GM18951 (cell line): ENCODE data around the gene ZSWIM7.

ENCODE experiments used
- POLR2A ChIP-seq: IDR thresholded peaks from 4 replicates; pipeline ENCODE4 v1.6.1; 2011; ENCODE audit warnings: mild to moderate bottlenecking; ENCODE audit not compliant: insufficient read length, insufficient read depth; ENCODE audit errors: extremely low read depth
- in situ Hi-C: fragments of 300-500 bp; cut with MboI; formaldehyde crosslinking; loops from one replicate; pipeline ENCODE4 v1.12.0; 2022; ENCODE audit warnings: low sequenced_read_pairs, mixed read lengths, inconsistent platforms; ENCODE audit not compliant: unreplicated experiment

The ZSWIM7 gene

DNA sequence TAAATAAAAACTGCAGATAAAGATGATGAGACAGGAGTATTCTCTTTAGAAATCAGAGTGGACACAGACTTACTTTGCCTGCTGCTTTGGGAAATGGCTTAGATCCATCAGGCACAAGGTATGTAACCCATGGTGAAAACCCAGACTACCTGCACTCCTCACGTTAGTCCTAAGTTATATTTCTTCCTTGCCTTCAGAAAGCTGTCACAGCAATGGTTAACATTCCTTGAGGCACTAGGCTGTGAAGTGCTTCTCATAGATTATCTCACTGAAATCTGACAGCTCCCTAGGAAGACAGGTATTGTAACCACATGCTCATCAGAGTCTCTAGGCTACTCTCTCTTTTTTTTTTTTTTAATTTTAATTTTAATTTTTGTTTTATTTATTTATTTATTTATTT is 20.9 kb downstream of the ZSWIM7 start:
- TF ChIP-seq POLR2A = no peak
- in situ Hi-C loops = no loop called here

DNA sequence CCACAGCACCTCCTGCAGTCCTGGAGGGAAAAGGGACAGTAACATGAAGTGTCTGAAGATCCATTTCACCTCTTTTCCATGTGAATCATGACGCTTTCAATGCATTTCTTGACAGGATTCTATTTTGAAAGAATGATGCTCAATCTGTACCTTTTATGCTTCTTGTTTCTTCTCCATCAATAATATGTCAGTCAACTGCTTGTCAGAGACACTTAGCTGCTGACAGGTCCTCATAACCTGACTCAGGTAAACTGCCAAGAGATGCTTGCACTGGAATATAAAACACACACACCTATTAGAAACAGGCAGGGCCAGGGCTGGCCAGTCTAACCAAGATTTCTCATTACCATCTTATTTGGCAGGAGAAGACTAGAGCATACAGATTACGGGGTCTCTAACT is 21.6 kb downstream of the ZSWIM7 start:
- TF ChIP-seq POLR2A = no peak
- in situ Hi-C loops = no loop called here

DNA sequence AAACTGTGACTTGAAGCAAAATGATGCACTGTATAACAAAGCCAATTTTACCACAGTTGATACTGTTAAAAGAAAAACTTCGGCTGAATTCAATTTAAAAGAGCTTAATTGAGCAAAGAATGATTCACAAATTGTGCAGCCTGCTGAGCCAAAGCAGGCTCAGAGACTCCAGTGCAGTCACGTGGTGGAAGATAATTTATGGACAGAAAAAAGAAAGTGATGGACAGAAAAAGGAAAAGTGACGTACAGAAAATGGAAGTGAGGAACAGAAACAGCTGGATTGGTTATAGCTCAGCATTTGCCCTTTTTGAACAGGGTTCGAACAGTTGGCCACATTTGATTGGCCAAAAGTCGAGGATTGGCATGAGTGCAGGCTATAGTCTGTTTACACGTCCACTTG is 25.7 kb downstream of the ZSWIM7 start:
- in situ Hi-C loops = no loop called here
- no peak for TF ChIP-seq POLR2A

DNA sequence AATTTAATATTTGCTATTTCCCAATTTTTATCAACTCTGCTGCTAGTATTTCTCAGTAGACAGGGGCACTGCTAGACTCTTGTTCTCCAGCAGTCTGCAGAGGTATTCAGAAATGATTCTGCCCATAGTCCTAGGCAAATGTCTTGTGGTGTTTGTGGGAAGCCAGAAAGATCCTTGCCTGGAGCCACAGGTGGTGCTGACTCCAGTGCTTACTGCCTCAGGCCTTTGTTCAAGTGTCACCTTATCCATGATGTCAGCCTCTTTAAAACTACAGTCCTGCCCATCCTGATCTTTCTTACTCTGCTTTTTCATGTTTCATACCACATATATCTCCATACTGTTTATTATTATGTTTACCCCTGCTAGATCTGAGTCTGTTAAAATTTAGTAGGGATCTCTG is 26.5 kb downstream of the ZSWIM7 start:
- TF ChIP-seq POLR2A = no peak
- in situ Hi-C loops = no loop called here

DNA sequence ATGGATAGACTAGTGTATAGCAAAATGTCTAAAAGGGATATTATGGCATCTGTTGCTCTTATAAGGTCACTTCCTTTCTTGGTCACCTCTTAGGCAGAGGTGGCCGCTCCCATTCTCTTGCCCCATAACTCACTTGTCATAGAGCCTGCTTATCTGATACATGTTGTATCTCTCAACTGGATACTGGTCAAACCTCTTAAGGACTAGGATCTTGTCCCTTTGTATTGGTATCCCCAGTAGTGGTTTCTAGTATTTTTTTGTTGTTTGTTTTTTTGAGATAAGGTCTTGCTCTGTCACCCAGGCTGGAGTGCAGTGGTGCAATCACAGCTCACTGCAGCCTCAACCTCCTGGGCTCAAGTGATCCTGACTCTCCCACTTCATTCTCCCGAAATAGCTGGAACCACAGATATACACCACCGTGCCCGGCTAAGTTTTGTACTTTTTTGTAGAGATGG is 27.0 kb downstream of the ZSWIM7 start:
- in situ Hi-C loops = no loop called here
- no peak for TF ChIP-seq POLR2A

DNA sequence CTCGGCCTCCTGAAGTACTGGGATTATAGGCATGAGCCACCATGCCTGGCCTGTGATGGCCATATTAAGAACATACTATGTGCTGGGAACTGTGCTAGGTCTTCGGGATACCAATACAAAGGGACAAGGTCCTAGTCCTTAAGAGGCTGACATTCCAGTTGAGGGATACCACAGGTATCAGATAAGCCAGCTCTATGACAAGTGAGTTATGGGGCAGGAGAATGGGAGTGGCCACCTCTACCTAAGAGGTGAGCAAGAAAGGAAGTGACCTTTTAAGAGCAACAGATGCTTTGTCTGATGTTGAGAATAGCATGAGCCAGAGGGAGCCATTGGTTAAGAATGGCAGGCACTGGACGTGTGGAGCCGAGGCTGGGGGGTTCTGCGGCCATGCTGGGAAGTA is 27.6 kb downstream of the ZSWIM7 start:
- in situ Hi-C loops = no loop called here

DNA sequence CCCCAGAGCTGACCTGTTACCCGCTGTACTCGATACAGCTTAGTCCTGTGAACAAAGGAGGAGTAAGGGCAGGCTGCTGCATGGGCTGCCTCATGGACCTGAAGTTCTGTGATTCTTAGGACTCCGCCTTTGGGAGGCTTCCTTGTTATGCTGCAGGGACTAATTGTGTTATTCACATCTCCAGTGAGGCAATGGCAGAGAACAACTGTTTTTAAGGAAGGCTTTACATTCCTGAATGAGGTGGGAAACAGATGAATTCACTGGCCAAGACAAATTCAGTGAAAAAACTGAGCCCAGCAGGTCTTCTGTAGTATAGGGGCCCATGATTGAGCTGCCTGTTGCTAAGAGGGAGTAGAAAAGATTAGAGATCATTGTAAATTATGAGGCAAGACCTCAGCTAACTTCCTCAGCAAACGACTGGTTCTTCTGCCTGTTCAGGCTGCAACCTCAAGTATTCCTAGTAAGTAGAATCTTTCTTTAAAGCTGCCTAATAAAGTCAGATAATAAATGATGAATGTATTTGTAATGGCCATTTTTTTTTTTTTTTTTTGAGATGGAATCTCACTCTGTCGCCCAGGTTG is 28.3 kb downstream of the ZSWIM7 start:
- no peak for TF ChIP-seq POLR2A
- in situ Hi-C loops = no loop called here

More for the DNA sequence above, 27.6 kb downstream of the ZSWIM7 start:
- TF ChIP-seq POLR2A = no peak

DNA sequence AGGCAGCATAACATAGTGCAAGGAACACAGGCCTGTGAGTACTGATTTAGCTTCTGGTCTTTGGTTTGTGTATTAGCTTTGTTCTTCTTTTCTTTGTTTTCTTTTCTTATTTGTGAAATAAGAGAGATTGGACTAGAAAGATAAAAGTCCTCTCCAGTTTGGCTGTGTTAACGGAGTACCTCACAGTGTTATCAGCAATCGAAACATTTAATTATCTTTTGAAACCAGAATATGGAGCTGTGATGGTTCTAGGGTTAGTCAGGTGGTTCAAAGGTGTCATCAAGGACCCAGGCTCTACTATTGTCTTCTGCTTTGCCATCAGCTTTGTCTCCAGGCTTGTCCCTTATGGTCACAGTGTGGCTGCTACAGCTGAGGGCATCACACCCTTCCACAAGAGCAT is 29.0 kb downstream of the ZSWIM7 start:
- no peak for TF ChIP-seq POLR2A
- in situ Hi-C loops = no loop called here

DNA sequence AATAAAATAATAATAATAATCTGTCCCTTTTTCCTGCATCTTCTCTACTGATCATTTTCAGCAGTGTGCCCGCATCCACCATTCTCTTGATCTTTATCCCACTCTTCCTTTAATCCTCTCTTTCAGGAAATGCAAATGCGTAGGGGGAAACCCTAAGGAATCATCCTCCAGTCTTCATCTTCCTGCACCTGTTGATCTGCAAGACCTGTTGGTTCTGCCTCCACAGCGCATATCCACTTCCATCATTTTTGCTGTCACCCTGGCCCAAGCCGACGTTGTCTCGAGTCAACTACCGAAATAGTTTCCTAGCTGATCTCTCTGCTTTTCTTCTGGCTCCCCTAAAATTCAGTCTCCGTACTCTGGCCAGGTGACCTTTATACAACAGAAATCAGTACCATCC is 30.0 kb downstream of the ZSWIM7 start:
- no peak for TF ChIP-seq POLR2A
- in situ Hi-C loops = no loop called here

DNA sequence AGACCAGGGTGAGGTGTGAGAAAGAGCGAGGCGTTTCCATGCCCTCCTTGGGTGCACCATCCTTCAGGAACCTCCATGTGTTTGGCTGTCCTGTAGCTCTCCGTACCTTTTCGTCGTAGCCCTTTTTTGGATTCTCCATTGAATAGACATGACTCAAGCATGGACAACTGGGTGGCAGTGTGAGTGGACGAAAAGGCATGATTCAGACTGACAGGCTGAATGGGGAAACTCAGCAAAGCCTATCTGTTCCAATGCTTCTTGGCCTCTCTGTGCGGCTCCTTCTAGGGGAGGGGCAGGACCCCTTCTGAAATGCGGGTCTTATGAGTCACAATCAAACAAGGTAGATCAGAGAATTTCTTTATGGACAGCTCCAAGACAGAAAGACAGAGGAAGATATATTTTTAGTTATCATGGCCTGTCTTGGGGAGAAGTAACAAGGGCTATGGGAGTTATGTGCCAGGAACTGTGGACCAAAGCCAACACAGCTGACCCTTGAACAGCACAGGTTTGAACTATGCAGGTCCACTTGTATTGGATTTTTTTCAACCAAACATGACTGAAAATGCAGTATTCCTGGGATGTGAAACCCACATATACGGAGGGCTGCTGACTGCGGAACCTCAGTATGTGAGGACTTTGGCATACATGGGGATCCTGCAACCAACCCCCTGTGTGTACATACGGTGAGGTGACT is 31.7 kb downstream of the ZSWIM7 start:
- no peak for TF ChIP-seq POLR2A
- in situ Hi-C loops = no loop called here

DNA sequence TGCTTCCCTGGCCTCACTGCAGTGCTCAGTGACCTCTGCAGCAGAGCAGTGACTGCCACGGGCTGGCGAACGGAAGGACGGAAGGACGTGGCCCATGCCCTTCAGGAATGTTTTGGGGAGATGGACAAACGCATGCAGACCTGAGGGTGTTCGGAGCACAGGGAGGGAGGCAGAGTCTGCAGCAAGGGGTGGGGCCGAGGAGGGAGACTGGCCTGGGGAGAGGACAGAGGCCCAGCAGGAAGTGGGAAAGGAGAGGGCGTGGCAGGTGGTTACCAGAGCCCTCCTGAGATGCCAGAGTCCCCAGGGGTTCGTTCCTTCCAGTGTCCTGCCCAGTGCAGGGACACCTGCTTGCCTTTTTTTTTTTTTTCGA is 32.6 kb downstream of the ZSWIM7 start:
- TF ChIP-seq POLR2A = no peak
- in situ Hi-C loops = no loop called here

DNA sequence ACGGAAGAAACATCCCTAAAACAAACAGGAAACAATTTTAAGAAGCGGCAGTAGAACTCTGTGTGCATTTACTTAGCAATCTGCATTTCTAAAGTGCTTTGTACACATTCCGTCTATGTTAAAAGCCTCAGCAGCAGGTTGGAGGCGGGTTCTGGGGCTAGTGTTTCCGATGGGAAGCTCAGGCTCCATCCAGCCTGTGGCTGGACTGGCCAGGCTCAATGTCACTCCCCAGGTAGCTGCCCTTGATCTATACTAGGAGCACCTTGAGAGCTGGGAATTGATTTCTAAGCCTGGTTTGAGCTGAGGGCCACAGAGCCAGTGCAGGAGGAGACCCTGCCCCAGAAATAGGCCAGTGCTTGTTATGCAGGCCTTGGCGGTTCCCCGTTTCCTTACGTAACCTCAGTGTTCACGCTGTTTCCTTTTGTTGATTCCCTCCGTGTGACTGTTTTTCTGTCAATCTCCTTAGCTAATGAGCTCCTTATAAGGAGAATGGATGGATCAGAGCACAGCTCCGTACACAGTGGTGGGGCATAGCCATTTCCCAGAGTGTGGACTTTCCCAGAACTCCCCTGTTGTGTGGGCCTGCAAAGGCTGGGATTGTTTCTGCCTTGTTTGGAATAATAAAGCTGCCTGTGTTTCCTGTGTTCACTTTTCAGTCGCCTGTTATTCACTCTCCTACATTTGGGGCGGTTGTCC is 33.2 kb downstream of the ZSWIM7 start:
- in situ Hi-C loops = no loop called here
- TF ChIP-seq POLR2A = no peak

DNA sequence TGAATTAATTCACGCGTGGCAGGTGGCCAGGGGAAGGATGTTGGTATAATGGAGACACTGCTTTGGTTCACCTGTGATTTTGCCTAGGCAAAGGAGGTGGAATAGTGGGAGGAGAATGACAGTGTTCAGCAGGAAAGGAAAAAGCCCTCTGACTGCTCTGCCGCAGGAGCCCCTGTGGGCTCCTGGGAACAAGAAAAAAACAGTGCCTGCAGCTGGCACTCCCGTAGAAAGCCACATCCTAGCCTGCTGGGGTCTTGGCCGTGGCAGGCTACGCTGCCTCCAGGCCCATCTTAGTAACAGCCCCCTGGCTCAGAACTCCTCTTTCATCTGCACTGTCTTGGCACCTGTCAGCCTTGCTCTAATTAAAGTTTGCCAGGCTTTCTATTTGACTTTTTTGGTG is 34.0 kb downstream of the ZSWIM7 start:
- in situ Hi-C loops = no loop called here
- TF ChIP-seq POLR2A = no peak

DNA sequence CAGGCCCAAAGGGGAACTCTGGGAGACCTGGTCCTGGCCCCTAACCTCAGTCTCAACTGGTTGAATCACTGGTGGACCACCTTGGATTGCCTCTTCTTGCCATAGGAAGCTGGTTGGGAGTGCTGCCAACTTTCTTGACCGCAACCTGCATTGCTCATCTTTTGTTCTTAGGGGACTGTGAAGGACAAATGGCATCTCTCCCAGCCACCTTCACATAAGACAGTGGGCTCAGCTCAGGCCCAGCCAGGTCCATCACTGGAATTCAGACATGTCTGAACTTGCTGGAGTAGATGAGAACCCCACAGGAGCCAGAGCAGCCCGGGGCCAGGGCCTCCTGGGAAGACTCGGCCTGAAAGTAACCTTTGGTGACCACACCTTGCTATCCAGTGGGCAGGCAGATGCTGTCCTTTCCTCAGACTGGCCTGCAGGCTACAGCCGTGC is 35.8 kb downstream of the ZSWIM7 start:
- in situ Hi-C loops = no loop called here
- TF ChIP-seq POLR2A = no peak
